NCI-H345 treated with DMSO at 0.1 percent for 48 hours (cell line): ENCODE results near the gene CDKL5.
A peak's percentile ranks its signal among the peaks of the same experiment; 100 is the strongest.

ENCODE experiments used
- DNase-seq: peaks from one replicate; lab custom pipeline; 2025; ENCODE audit not compliant: unreplicated experiment; lab: John Stamatoyannopoulos, UW

CDKL5 gene

DNA sequence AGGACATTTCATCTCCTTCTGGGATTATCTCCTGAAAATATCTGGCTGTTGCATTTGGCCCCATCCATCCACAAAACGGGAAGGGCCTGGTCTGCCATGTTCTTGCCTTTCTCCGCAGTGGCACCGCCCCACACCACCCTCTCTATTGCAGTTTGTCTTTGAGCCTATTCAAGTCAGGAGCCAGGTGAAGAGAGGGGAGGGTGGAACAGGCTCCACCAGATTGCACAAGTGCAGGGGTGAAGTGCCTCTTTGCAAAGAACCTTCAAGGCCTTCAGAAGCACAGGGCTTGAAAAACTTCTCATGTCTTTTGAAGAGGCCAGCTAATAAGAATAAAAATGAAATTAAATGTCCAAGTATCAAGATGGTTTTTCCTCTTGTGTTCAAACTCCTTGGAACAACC is 217.8 kb downstream of the CDKL5 start:
- no peak for DNase-seq

DNA sequence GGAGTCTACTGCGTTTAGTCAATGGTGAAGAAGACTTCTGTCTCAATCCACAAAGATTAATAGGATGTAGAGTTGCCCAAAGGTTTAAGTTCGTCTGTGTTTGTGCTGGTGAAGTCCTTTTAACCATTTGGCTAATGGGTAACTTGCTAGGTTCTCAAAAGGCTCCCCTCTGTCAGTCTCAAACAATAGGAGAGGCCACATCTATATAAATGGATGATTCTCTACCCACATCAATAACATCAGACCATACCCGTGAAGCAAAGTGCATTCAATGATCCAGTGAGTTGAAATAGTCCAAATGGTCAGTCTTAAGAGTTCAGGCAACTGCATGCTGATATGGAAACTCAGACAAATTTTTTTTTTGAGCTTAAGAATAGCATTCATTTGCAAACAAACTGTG is 218.4 kb downstream of the CDKL5 start:
- no peak for DNase-seq

DNA sequence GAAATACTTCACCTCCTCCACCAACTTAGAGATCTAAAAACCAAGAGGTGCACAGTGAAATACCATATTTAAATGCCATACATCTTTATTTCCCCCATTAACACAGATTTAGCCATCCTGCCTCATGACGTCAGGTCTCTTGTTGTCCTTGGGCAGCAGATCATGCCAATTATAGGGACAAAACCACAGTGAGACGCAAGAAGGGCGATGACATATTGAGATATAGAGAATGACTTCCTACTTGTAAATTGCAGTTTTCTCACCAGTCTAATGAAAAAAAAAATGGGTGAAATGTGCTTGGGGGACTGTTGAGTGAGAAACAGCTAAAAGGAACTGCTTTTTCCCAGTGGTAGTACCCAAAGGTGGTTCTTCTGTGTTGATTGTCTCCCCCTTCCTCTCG is 222.2 kb downstream of the CDKL5 start:
- DNase-seq: no peak

DNA sequence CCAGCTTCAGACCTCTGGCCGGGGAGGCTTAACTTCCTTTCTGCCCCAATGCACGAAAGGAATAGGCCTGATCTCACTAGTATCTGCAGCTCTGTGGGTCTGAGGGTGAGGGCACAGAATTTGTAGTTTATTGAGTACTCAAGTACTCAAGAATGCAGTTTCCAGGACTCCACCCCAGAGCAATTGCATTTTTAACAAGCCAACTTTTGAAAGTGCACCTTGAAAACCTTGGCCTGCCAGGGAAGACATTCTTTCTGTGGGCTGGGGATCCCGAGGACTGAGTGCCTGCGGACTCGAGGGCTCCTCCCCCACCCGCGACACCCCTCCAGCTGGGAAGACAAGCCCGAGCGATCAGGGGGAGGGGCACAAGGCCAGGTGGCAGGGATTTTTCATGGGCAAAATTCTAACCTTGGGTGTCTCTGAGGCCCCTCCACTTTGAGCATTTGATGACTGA is 224.1 kb downstream of the CDKL5 start:
- DNase-seq: no peak

DNA sequence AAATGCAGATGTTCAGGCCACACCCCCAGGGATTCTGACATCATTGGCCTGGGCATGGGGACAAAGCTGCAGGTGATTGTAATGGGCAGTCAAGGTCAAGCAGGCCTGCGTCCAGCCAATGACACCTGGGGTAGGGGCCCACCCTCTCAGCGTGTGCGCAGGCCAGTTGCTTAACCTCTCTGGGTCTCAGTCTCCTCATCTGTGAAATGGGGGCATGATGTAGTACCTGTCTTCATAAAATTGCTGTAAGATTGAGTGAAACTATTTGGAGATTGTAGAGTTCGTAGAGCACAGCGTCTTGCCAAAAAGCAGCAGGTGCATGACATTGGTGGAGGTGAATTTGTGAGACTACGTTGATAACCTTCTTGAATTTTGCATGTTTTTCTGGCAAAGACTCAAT is 225.3 kb downstream of the CDKL5 start:
- DNase-seq: no peak

DNA sequence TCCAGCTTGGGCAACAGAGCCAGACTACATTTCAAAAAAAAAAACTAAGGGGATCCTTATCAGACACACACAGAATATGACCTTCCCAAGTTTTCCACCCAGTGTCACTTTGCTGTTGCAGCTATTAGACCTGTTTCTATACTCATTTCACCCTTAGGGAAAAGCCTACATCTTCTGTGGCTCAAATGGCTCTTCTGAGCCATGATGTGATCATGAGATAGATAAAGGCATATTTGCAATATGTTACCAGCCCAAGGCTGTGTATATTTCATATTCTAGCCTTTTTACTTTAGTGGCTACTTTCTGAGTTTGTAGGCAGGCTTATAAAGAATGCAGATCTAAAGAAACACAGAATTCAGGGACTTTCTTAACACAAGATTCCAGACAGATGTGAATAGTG is 227.2 kb downstream of the CDKL5 start:
- no peak for DNase-seq

DNA sequence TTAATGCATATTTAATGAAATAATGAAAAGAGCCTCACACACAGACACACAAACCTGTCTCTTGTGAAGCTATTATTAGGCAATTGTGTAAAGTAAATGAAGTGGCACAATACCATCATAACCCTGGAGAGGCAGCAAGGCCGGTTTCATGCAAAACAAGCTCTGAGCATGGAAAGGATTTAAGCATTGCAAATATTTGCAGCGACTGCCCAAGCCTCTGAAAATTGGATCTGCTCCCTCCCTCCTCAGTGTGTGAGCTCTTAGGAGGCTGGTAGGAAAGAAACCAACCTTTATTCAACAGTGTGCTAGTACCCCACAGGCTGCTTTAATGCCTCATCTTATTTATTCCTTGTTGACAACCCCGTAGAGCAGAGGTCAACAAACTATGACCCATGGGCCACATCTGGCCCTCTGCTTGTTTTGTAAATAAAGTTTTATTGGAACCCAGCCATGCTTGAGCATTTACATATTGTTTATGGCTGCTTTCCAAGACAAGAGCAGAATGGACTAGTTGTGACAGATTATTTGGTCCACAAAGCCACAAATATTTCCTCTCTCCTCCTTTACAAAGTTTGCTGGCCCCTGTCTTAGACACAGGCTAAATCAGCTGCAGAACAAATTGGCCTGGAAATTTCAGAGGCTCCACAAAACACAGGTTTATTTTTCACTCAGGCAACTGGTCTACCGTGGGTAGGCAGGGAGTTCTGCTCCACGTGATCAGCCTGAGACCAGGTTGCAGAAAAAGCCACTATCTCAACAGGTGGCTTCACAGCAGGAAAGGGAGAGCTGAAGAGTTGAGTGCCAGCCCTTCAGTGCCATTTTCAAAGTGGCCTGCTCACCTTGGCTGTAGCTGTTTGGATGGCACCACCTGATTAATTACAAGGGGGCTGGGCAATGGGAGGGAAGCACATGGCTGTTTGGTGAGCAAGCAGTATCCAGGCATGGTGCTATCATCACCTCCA is 229.7 kb downstream of the CDKL5 start:
- peak; percentile 15 for DNase-seq

DNA sequence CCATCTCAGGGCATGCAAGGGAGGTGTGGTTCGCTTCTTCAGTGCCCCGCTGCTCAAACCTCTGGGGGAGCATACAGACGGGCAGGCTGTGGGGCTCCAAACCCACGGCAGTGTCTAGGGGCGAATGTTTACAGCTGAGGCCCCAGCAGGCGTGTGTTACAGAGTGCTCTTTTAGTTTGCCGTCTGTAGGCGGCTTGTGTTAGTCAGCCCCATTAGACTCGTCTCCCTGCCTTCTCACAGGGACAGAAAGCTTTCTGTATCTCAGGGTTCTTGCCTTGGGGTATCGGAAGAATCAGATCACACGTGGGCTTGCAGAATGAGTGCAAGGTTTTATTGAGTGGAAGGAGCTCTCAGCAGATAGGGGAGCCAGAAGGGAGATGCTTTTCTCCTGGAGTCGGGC is 235.9 kb downstream of the CDKL5 start:
- no peak for DNase-seq

DNA sequence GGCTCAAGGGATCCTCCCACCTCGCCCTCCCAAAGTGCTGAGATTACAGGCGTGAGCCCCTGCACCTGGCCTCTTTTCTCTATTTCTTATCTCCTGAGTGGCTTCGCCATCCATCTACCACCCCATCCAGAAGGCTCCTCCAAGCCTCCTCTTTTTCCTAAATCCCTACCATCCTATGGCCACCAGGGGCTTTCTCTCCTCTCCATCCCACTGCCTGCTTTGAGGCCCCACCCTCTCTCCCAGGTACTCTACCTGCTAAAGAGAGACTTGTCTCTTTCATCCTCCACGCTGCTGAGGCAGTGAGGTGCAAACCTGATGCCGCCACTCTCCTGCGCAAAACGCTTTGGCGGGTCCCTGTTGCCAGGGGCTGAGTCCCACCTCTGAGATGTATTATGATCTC is 239.5 kb downstream of the CDKL5 start:
- DNase-seq: no peak

DNA sequence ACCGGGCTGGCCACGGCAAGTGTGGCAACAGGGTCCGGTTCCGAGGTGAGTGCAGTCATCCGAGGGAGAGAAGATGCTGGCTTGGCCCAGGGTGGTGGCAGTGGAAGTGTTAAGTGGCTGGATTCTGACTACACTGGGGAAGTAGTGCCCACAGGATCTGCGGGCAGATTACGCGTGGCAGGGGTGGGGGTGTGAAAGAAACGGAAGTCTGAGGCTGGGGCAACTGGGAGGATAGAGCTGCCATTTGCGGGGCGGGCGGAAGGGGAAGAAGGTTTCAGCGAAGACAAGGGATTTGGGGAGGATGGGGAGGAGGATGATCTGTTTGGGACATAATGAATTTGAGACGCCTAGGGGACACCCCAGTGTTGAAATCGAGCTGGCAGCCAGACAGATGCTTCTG is 241.2 kb downstream of the CDKL5 start:
- DNase-seq: no peak

DNA sequence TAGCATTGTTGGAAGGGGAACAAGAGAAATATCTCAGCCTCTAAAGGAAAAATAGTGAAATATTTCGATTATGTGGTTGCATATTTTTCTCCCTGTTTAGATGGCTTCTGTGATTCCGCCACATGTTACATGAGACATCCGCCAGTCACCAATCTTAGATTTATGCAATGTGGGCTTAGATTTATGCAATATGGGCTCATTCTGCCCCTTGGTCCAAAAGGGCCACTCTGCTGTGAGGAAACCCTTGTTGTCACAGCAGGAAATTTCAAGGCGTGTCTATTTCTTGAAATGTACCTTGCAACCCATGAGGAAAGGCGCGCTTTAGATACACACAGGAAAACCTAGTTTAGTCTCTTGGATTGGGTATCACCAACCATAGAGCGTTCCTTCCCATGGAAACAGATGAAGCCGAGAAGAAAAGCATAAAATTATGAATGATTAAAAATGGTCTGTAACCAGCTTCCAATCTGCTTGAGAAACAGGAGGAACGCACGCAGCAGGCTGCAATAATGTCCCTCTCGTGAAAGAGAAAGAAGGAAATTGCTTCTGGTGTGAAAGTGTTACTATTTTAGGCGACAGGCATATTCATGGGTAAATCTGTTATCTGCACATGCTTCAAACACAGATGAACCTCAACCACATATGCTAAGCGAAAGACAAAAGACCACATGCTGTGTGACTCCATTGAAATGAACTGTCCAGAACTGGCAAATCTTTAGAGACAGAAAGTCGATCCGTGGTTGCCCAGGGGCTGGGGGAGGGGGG is 242.8 kb downstream of the CDKL5 start:
- DNase-seq: peak; percentile 82

DNA sequence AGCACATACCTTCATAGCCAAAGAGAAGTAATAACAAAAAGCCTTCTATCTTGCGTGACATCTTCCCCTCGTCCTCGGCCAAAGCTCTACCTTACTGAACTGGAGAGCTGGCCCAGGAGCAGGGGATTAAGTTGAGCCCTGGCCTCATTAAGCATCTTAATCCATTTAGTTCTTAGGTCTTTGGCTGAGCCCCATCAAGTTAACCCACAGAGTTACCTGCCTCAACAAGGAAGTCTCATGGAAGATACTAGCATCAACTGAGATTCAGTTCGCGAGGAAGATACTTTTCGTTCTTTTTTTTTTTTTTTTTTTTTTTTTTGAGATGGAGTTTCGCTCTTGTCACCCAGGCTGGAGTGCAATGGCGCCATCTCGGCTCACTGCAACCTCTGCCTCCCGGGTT is 246.6 kb downstream of the CDKL5 start, which contains the start of gene RS1:
RS1 (minus strand) TSS at position 101 of the 400 bp plus-strand sequence; CDS start at position 61, 40 bp downstream.
- no peak for DNase-seq

DNA sequence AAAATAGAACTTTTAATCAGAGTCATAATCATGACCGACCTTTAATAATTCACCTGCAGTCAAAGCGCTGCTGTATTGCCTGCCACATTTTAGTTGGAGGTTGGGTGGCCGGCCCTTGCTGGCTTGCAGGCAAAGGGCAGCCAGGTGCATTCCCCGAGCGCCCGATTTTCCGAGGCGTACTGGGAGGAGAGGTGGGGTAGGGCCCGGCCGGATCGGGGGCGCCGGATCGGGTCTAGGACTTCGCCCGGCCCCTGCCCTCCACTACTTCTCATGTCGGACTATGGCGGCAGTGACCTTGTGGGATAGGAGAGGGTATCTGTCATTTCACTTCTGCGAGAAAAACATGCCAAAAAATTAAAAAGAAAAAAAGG is 249.0 kb downstream of the CDKL5 start:
- DNase-seq: no peak

DNA sequence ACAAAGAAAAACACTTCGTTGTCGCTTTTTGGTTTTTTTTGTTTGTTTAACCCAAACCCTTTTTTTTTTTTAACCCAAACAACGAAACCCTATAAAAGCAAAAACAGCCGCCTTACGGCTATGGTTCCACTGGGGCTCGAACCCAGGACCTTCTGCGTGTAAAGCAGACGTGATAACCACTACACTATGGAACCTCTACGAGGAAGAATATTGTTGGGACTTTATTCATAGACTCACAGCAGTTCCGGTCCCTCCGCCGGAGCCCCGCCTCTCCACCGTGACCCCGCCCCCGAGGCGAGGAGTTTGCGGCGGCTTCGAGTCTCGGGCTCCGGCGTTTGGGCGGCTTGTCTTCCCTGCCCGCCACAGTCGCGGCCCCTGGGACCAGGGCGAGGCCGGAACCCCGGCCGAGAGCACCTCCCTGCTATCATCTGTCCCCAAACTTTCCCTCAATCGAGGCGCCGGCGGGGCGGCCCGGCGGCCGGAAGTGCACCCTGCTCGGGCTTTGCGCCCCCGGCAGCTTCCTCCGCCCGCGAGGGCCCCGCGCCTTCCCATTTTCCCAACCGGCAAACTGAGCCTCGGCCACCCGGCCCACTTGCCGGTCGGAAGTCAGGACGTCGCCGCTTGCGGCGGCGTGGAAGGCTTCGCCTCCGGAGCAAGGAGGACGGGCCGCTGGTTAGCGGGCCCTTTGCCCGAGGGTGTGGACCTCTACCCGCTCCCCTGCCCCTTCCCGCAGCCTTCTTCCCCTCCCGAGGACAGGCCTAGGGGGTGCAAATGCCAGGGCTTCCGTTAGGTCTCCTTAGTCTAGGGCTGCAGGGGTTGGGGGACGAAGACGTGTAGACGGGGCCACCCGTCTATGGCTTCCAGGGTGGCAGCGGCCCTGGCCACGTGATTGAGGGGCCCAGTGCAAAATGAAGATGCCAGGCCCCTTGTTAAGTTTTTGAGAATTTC is 249.7 kb downstream of the CDKL5 start:
- peak; percentile 33 for DNase-seq

DNA sequence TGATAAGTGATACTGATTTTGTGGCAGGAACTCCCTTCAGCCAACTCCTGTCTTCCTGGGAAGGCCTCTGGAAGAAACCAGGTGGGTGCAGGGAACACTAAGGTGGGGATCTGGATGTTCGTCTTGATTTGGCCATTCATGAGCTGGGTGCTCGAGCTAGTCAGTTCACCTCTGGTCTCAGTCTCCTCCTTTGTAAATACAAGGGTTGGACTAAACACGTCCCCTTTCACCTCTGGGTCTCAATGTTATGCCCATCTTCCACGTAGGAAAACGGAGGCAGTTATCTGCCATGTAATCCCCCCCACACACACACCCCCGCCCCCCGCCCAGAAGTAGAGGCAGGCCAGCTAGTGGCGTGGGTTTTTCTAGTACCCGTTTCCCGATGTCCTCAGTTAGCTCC is 250.6 kb downstream of the CDKL5 start:
- no peak for DNase-seq

DNA sequence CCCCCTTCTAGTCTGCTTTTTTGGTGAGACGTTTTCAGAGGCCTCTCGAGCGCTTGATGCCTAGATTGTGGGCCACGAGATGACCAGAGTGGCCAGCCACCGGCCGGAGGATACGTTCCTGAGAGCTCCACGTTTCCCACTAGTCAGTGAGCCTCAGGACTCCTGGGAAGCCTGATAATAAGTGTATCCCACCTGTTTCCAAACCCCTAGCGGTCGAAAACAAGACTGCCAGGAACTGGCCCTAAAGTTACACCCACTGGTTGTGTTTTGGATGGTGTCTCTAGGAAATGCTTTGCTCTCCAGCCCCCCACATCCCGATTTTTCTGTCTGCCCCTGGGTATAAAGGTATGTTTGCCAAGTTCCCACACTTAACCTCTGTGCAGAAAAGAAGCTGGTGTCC is 251.1 kb downstream of the CDKL5 start:
- DNase-seq: no peak

DNA sequence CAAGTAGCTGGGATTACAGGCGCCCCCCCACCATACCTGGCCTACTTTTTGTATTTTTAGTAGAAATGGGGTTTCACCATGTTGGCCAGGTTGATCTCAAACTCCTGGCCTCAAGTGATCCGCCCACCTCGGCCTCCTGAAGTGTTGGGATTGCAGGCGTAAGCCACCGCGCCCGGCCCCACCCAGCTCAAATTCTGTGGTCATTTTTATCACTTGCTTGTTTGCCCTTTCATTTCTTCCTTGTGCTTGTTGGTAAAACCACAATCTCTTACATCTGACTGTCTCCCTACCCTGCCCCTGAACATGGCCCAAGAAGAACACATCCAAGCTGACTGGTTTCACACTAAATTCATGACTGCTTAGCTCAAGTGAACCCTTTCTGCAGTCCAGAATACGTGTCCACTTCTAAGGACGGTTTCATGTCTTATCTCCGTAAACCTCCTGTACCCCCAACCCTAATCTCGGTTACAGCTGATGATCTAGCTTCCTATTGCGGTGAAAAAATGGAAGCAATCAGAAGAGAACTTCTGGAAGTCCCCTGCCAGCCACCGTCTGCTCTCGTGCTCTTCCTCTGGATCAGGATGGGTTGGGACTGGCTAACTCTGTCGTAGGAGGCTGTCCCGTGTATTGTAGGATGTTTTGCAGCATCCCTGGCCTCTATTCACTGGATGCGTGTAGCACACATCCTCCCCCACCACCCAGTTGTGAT is 251.9 kb downstream of the CDKL5 start:
- DNase-seq: no peak

DNA sequence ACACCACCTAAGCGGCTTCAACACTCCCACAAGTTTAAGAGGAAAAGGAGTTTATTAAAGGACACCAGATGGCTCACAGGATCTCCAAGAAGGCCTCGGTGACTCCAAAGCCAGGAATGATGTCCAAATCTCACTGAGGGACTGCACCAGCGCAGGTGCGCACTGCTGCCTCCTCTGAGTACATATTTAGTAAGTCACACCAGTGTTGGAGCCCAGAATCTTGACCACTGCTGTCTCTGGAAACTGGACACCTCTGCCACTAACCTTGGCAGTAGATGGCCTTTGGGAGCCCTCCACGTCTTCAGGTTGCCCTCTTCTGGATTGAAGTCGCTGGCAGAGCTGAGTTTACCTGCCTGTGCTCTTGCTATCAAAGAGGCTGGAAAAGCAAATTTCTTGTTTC is 256.6 kb downstream of the CDKL5 start:
- DNase-seq: no peak

DNA sequence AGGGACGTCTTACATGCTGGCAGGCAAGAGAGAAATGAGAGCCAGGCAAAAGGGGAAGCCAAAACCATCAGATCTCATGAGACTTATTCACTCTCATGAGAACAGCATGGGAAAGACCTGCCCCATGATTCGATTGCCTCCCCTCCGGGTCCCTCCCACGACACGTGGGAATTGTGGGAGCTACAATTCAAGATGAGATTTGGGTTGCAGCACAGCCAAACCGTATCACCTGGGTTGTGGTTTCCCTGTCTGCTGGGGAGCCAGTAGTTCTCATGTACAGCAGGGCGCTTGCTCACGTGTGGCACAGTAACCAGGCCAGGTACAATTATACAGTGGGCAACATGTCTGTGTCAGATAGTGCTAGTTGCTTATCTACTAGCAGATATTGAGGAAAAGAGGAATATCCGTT is 257.6 kb downstream of the CDKL5 start:
- DNase-seq: no peak

DNA sequence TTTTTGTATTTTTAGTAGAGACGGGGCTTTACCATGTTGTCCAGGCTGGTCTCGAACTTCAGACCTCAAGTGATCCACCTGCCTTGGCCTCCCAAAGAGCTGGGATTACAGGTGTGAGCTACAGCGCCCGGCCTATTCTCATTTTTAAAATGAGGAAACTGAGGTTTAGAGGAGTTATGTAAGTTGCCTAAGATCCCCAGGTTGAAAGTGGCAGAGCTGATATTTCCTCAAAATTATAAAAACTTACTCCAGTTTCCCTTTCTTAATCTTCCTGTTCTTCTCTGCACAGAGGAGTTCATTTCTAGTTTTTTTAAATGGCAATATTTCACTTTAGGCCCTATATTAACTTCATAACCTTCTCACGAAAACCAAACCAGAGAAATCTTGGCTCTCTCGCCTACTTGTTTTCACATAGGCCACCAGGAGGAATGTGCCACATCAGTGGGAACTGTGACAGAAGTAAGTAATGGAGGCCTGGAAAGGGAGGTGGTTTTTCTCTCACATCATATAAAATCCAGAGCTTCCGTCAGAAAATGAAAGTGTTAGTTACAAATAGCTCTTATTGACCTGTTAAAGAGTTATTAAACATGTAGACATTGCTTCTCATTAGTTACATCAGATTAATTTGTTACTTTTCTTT is 262.6 kb downstream of the CDKL5 start:
- no peak for DNase-seq
